ENCODE results near the gene NEU3.

Gene NEU3

DNA sequence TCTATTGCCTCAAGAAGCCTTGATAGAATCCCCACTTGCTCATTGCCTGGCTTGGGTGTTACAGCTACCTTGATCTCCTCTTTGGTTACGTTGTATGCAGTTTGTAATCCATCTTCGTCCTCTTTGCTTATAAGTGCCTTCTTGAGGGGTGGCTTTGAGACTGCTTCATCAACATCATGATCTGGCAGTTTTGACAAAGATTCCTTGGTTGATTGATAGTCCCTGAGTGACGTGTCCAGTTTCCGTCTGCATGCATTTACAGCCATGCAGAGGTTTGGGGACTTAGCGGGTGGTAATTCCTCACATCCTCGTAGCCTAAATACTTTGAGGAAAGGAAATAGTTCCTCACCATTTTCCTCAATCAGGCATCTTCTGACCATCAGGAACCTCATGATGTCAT, 23.1 kb downstream of the NEU3 start:
- TF ChIP-seq GATA2 (IDR thresholded peaks at IDR 0.05; ENCODE audit: low read depth, low read length) (no peak), GATA3 (IDR thresholded peaks at IDR 0.05; ENCODE audit: low read depth, low read length) (no peak)

DNA sequence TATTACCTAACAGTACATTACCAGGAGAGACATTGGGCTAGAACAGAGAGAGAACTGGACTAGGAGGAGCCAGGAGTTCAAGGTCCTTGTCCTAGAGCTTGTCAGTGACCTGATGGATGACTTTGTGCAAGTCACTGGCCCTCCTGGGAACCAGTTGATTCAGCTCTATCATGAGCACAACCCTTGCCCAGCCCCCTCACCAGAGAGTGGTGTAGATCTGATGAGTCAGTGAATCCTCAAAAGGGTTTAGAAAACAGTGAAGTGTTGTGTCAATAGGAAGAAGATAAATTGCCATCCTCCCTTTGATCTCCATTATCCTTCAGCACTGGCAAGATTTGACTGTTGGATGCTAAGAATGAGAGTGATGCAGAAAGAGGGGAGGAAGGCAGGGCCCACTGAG, 24.3 kb downstream of the NEU3 start:
- TF ChIP-seq GATA2 (IDR thresholded peaks at IDR 0.05; ENCODE audit: low read depth, low read length): no peak
- no peak for TF ChIP-seq GATA3 (IDR thresholded peaks at IDR 0.05; ENCODE audit: low read depth, low read length)

DNA sequence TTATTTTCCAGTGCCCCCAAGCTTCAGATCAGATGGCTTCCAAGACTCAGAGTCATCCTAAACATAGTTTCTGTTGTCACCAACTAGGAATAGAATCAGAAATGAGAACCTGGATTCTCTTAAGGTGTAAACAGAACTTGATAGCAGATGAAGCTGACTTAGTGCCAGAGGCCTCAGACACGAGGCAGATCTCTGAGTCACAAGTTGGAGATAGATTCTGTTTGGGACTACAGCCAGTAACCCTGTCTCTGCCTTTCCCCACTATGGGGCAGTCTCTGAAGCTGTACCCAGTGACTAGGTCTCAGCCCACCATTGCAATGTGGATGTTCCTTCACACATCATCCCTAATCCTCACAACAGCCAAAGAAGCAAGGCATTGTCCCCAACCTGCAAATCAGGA, 25.4 kb downstream of the NEU3 start:
- TF ChIP-seq GATA2 (IDR thresholded peaks at IDR 0.05; ENCODE audit: low read depth, low read length) (no peak), GATA3 (IDR thresholded peaks at IDR 0.05; ENCODE audit: low read depth, low read length) (no peak)

DNA sequence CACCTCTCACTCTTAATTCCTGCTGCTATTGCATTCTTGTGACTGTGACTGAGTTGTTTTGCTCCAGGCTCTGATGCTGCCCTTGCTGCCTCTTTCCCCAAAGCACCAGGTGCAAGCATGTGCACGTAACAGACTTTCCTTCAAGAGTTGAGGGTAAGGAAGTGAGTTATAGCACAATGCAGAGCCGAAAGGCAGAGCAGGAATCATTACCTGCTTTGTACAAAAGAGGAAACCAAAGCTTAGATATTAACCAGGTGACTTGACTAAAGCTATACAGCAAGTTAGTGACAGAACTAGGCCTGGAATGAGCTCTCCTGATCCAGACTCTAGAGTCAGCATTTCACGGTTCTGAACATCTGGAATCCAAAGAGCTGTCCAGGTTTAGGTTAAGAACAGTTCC, 33.6 kb downstream of the NEU3 start:
- TF ChIP-seq GATA2 (IDR thresholded peaks at IDR 0.05; ENCODE audit: low read depth, low read length): no peak
- no peak for TF ChIP-seq GATA3 (IDR thresholded peaks at IDR 0.05; ENCODE audit: low read depth, low read length)

DNA sequence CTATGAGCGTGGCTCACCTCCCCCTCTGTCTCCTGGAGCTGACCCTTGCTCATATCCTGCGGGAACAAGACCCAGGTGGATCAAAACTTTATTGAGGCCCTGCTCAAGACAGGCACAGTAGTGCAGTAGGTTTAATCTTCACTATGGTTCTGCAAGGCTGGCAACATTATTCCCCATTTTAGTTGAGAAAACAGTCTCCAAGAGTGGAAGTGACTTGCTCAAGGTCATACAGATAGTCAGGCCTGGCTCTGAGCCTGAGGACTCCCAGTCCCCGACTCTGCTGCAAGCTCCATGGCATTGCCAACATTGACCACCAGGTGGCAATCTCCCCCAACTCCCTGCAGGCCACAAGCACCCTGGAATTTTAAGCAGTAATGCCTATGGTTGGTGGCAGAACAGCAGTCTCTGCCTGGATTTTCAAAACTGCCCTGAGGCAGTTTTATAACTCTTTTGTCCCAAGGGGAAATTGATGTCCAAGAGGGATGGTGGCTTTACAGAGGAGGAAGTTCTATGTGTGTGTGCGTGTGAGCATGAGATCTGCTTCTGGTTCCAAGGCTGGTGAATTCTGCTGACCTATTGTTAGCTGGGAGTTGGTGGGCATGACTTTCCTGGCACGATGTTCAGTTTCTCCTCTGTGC, 34.1 kb downstream of the NEU3 start:
- TF ChIP-seq GATA2 (IDR thresholded peaks at IDR 0.05; ENCODE audit: low read depth, low read length) (no peak), GATA3 (IDR thresholded peaks at IDR 0.05; ENCODE audit: low read depth, low read length) (no peak)

DNA sequence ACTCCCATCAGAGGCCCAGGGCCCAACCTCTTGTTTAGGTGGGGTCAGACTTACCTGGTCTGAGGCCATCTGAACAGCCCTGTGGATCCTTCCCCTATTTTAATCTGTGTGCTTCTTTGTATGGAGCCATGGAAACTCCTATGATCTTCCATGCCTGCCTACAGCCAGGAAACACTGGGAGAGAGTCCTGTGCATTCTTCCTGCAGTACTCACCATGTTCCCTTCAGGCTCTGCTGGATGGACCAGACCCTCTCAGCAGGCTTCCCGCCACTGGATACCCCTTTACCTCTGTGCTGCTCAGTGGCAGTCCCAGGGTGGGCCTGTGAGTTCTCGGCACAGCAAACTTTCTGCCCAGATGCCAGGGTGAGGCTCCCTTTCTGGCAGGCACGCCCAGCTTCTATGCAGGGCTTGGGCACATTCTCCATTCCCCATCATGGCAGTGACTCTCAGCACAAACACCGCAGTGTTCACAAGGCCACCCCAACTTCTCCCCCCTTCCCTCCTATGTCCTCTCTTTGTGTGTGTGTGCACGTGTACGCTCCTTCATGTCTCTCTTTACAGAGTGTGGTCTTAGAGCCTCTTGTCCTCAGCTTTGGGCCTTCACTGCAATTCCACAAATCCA, 34.8 kb downstream of the NEU3 start:
- TF ChIP-seq GATA3 (IDR thresholded peaks at IDR 0.05; ENCODE audit: low read depth, low read length) (no peak), GATA2 (IDR thresholded peaks at IDR 0.05; ENCODE audit: low read depth, low read length) (no peak)

DNA sequence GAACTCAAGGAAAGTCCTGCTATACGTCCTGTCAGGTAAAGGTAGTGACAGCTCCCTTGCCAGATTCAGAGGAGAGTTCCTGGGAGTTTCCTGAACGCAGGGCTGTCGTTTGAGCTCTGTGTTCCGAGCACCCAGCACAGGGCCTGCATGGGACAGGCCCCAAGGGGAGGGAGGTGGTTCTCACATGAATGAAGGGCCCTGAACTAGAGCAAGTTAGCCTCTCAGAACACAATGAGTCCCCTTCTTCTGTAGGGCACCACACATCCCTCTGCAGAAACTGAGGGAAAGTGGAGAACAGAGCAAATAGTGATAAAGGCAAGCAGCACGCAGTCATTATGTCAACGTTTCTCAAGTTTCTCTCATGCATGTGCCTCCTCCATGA, 35.3 kb downstream of the NEU3 start:
- no peak for TF ChIP-seq GATA2 (IDR thresholded peaks at IDR 0.05; ENCODE audit: low read depth, low read length)
- no peak for TF ChIP-seq GATA3 (IDR thresholded peaks at IDR 0.05; ENCODE audit: low read depth, low read length)

DNA sequence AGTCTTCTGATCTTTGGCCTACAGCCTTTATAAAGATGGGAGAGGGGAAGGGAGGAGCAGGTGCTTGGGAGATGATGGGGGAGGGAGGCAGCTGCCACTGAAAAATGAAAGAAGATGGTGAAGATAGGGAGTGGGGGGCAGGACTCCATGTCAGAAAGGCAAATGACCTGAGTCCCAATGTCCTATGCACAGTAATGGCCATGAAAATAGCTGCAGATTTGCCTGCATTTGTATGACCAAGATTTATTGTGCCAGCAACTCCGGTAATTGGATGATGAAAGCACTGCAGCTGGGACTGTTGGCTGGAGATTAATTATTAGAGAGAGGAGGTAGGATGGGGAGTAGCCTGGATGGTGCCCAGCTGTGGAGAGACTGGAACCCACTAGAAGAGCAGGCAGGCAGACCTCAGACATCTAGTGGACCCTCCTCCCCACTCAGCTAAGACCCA, 36.1 kb downstream of the NEU3 start:
- peak; percentile 77 for TF ChIP-seq GATA2 (IDR thresholded peaks at IDR 0.05; ENCODE audit: low read depth, low read length)
- TF ChIP-seq GATA3 (IDR thresholded peaks at IDR 0.05; ENCODE audit: low read depth, low read length): peak; percentile 37; the same call in 1 of the 2 replicates

DNA sequence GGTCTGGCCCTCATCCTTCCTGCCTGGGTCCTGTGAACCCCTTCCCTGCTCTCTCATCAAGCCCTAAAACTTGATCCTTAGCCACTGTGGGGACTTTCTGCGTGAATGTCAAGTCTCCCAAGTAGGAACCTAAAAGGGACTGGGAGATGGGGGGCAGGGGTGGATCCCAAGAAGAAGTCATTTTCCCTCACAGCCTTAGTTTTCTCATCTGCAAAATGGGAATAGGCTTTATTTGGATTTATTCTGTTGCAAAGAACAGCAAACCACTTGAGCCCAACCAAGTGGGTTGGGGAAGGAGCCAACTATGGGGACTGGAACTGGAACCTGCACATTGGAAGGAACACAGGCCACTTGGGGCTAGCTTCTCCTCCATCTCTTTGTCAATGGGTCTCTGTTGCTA, 36.8 kb downstream of the NEU3 start:
- TF ChIP-seq GATA3 (IDR thresholded peaks at IDR 0.05; ENCODE audit: low read depth, low read length) (no peak), GATA2 (IDR thresholded peaks at IDR 0.05; ENCODE audit: low read depth, low read length) (no peak)

DNA sequence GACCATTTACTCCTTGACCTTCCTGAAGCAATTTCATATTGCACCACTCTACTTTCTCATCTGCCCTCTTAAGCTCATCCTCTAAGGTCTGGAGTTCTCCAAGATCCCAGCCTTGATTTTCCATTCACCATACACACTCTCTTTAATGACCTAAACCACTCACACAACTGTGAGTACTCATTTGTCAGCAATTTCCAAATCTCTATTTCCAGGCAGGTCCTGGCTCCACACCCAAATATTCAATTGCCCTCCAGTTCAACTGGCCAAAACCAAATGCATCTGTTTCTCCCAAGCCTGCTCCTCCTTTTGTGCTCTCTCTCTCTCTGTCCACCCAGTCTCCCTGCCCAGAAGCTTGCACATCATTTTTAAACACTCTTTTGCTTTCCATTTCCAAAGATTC, 39.6 kb downstream of the NEU3 start:
- TF ChIP-seq GATA2 (IDR thresholded peaks at IDR 0.05; ENCODE audit: low read depth, low read length) (no peak), GATA3 (IDR thresholded peaks at IDR 0.05; ENCODE audit: low read depth, low read length) (no peak)

DNA sequence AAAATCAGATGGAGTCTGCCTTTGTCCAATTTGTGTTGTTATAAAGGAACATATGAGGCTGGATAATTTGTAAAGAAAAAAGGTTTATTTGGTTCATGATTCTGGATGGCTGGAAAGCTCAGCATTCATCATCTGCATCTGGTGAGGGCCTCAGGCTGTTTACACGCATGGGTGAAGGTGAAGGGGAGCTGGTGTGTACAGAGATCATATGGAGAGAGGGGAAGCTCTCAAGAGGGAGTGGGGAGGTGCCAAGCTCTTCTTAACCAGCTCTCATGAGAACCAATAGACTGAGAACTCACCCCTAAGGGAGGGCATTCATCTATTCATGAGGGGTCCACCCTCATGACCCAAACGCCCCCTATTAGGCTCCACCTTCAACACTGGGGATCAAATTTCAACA, 40.0 kb downstream of the NEU3 start:
- TF ChIP-seq GATA3 (IDR thresholded peaks at IDR 0.05; ENCODE audit: low read depth, low read length): no peak
- no peak for TF ChIP-seq GATA2 (IDR thresholded peaks at IDR 0.05; ENCODE audit: low read depth, low read length)

DNA sequence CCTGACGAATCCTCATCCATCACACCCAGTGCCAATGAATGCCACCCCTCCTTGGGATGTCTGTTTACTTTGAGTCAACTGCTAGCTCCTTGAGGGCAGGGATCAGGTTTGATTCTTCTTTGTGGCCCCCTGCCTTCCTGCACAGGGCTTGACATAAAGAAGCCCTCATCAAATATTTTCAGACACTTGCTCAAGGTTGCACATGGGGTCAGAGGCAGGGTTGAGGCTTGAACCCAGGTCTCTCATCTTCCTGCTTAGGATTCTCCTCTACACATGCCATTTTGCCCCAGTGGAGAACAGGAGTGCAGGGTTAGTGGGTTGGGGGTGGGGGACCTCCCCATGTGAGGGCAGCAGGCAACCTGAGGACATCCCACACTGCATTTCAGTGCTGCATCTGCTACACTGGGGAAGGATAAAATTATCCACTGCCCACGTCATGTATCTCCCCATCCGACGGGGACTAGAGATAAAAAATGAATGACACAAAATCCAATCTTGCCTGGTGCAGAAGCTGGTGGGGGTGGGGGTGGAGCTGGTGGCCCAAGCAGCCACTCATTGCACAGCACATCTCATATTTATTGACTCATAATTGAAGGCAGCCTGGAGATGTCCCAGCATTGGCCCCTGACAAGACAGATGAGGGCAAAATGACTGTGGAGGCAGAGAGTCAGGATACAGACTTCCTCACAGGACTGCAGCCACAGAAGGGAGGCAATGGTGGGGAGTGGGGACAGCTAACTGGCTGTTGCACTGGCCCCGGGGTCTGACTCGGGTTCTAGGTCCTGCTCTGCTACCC, 41.3 kb downstream of the NEU3 start:
- TF ChIP-seq GATA3 (IDR thresholded peaks at IDR 0.05; ENCODE audit: low read depth, low read length) (no peak), GATA2 (IDR thresholded peaks at IDR 0.05; ENCODE audit: low read depth, low read length) (no peak)

DNA sequence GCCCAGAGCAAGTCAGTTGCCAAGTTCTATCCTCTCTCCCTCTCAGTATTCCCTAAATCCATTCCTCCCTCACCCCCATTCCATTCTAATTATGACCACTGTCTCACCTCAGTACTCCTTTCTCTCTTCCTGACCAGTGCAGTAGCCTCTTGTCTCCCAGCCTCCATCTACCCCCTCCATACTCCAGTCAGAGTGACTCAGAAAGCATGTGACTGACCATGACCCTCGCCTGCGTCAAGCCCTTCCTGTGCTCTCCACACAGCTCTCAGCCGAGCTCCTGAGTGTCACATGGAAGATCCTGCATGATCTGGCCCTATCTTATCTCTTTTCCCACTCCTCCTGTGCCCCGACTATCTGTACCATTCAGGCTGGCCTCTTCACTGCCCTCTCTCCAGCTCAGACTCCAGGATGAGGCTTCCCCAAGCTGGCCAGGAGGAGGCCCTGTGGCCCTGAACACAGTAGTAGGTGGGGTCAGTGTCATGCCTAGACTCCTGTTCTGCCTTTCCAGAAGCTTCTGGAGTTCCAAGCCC, 42.6 kb downstream of the NEU3 start:
- no peak for TF ChIP-seq GATA2 (IDR thresholded peaks at IDR 0.05; ENCODE audit: low read depth, low read length)
- no peak for TF ChIP-seq GATA3 (IDR thresholded peaks at IDR 0.05; ENCODE audit: low read depth, low read length)

DNA sequence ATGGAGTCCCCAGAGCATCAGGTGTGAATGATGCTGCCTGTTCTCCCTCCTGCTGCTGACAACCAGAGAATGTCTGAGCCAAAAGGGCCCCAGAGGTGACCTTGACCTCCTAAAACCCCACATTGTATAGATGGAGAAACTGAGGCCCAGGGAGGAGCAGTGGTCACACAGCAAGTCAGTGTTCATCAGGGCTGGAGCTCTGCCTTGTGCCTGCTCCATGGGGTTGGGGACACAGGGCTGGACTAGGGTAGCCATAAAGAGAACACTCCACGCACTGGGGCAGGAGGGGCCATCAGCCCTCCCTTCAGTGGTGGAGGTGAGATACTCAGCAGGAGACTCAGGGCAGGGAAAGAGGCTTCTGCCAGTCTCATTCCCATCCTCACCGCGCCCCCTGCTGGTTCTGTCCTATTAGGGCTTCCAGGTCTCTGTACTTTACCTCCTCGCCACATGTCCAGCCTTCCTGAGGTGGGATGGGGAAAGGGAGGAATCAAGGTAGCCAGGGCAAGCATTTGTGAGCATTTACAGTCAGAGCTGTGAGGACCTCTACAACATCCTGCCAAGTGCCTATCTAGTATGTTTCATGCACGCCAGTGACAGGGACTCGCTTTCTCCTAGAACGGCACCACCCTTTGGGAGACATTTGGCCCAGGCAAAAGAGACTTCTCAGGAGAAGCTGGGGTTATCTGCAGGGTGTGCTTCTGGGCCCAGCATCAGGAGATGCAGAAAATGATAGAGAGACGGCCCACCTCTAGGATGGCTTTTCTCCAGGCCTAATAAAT, 43.2 kb downstream of the NEU3 start:
- TF ChIP-seq GATA2 (IDR thresholded peaks at IDR 0.05; ENCODE audit: low read depth, low read length) (no peak), GATA3 (IDR thresholded peaks at IDR 0.05; ENCODE audit: low read depth, low read length) (no peak)
